ENCODE results near the gene PAGE1.
"Not testable (repeated sequence)": the region's sequence is repeated elsewhere in the genome, so short reads cannot be mapped to it uniquely, and the experiment has no call there.

Gene PAGE1, protein sequence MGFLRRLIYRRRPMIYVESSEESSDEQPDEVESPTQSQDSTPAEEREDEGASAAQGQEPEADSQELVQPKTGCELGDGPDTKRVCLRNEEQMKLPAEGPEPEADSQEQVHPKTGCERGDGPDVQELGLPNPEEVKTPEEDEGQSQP

DNA sequence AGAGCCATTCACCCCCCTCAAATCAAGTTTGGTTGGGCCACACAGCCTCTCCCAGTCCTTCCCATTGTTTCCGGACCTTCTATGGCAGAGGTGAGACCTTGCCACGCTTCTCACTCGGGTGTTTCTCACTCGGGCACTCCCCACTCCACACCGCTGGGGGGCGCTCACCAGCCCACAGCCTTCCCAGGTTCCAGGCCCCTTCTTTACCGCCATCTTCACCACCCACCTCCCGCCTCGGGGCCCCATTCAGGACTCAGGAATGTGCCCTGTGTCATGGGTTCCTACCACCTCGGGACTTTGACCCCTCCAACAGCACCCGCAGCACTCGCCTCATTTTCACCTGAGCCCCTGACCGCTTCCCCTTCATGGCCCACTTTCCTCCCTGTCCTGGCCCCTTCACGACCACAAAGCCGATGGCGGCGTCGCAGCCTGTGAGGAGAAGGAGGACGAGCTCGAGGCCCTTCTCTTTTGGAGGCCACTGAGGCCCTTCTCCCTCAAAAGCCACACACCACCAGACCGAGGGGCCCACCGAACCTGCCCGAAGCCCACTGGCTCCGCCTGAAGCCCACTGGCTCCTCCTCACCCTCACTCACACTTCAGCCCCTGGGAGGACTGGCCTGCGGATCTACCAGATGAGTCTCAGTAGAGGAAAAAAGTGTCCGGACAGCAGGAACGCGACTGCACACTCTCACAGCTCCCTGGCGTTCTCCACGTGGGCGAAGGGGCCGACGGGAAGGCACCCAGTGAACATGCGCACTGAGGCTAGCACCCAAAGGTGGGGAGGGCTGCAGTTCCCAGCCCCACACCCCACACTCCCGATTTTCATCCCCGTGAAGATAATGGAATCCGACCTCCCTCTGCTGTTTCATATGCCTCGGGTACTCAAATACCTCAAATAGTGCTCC, at the start of gene PAGE1:
TSS of gene PAGE1 (minus strand) at position 709 of the 905 bp plus-strand sequence. CDS start 1,214 bp downstream, outside the sequence.
- no peak for DNase-seq (ENCODE audit: extremely low read depth in 1 of 2, low read depth in 1 of 2)

DNA sequence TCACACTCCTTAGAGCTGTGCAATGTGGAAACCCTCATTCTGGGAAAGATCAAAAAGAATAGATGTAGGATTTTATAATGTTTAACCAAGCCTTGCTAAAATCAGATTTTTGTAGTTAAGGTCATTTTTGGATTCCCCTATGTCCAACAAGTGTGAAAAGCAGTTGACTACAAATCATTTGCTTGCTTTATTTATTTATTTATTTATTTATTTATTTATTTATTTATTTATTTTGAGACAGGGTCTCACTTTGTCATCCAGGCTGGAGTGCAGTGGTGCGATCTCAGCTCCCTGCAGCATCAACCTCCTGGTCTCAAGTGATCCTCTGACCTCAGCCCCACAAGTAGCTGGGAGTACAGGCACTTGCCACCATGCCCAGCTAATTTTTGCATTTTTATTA, 45.7 kb upstream of the PAGE1 start:
- DNase-seq (ENCODE audit: extremely low read depth in 1 of 2, low read depth in 1 of 2): not testable (repeated sequence)

DNA sequence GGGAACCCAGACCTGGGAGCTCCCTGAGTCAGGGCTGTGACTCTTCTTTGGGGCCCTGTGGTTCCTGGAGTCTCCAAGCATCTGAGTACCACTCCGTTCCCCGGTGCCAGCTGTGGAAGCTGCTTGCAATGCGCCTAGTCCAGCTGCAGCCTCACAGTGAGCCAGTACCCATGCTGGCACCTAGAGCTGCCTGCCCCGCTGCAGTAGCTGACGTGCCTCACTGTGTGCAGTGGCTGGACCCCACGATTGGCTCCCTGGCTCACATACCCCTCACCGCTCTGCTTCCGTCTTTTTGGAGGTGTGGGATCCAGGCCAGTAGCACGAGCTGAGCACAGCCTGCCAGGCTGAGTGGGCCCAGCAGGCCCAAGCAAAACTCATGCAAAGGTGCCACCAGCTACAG, 32.1 kb upstream of the PAGE1 start:
- DNase-seq (ENCODE audit: extremely low read depth in 1 of 2, low read depth in 1 of 2): no peak

DNA sequence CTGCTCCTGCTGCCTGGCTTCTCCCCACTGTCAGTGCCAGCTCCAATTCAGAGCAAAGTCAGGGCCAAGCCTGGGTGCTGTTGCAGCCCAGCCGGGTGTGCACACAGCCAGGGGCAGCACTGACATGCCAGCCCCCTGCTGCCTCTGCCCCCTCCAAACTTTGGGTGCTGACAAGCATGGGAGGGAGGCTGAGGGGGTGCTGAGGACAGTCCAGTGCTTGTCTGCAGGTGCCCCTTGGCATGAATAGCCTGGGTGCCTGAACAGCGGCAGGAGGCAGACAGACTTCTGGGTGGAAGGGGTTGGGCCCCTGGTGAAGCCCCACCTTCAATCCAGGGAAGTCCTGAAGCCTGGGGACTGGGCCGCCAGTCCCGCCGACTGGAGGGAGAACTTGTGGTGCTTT, 31.2 kb upstream of the PAGE1 start:
- DNase-seq (ENCODE audit: extremely low read depth in 1 of 2, low read depth in 1 of 2): no peak

DNA sequence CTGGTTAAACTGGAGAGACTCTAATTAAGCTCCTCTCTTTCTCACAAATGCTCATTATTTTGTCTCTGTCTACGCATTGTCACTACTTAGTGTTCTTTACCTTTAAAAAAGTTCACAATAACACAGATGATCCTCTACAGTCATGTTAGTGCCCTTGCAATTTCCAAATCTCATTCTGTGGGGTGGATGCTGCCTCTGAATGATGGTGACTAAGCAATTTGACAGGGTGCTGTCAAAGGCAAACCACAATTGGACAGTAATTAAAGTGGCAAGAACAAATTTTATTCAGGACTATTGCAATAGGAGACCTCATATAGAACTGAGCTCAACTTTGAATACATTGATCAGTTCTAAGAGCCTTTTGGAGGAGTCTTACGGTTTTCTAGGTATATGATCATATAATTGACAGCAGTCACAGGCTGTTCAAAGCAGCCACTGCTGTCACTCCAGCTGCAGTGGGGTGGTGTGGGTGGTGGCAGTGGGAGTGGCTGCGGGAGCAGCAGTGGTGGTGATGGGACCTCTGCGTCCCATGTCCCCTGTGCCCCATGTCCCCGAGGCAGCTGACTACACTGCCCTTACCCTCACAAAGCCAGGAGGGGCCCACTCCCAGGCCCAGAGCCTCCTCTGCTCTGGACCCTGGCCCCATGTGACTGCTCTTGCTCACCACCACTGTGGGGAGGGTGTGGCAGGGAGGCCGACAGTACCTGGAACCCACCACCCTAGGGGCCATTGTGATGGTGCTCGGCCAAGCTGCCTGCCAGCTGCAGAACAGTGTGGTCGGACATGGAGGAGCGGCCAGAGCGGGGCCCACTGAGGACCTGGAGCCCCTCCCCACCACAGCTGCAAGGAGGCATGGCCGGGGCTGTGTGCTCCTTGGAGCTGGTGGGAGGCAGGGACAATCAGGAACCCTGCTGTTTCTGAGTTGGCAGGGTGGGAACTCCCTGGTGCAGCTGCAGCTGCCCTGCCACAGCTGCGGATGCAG, 30.4 kb upstream of the PAGE1 start:
- DNase-seq (ENCODE audit: extremely low read depth in 1 of 2, low read depth in 1 of 2): no peak

DNA sequence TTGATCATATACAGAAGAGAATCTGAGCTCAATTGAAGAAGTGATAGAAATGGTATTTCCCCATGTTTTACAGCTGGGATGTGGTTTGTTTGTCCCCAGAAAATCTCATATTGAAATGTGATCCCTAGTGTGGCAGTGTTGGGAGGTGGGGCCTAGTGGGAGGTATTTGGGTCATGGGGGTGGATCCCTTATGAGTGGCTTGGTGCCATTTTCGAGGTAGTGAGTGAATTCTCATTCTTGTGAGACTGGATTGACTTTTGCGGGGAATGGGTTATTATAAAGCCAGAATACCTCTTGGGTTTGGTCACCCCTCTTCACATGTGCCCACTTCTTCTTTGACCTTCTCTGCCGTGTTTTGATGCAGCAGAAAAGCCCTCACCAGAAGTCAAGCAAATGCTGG, 29.6 kb upstream of the PAGE1 start:
- no peak for DNase-seq (ENCODE audit: extremely low read depth in 1 of 2, low read depth in 1 of 2)

DNA sequence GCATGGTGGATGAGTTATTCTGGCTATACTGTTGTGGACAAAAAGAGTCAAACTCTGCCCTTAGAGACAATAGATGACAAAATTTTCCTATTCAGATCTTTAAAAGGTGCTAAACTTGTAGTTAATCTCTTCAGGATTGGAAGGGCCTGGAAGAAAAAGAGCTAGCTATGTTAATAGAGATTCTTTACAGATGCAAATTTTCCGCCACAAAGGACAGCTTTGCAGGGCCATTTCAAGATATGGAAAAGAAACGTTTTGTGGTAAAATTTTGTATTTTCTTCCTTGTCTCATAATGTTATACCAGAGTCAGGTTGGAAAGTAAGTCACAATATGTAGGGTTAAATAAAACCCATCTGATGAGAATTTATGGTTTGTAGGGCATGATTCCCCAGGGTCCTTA, 24.3 kb upstream of the PAGE1 start:
- not testable (repeated sequence) for DNase-seq (ENCODE audit: extremely low read depth in 1 of 2, low read depth in 1 of 2)

DNA sequence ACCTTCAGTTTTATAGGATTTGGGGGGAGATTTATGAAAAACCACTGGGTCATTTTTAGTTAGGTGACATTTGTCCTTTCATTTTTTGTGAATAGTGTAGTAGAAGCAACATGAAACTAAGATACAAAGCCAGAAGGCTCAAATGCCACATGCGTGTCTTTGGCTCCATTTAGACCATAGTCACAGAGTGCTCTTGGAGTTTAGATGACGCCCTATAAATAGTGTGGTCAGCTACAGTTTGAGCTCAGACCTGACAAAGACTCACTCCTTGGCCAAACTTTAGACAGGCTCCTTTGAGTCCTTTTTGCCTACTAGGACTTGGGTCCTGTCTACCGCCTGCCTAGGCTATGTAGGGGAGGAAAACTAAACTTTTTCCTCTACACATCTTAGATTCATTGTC, 16.8 kb upstream of the PAGE1 start:
- DNase-seq (ENCODE audit: extremely low read depth in 1 of 2, low read depth in 1 of 2): no peak

DNA sequence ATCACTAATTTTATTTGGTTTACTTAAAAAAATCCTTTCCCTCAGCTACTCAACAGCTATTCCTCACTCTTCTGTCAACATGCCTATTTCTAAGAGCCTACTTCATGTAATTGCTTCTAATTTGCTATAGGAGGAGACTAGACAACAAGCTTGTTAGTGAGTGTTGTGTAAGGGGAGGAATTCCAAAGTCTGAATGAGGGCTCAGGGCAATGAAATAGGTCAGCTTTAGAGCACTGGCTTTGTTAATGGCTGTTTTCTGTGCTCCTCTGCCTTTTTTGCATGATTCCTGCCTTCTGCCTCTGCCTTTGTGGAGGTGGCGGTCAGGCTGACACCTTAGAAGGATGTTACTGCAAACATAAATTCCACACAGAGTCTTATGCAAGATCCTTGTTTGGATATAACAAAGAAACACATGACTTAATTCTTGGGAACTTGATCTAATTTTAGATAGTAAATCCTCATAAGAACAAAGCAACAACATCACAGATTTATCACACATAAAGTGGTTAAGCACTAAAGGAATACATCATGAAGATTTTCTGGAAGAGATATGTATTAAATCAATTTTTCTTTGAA, 15.0 kb upstream of the PAGE1 start:
- no peak for DNase-seq (ENCODE audit: extremely low read depth in 1 of 2, low read depth in 1 of 2)

DNA sequence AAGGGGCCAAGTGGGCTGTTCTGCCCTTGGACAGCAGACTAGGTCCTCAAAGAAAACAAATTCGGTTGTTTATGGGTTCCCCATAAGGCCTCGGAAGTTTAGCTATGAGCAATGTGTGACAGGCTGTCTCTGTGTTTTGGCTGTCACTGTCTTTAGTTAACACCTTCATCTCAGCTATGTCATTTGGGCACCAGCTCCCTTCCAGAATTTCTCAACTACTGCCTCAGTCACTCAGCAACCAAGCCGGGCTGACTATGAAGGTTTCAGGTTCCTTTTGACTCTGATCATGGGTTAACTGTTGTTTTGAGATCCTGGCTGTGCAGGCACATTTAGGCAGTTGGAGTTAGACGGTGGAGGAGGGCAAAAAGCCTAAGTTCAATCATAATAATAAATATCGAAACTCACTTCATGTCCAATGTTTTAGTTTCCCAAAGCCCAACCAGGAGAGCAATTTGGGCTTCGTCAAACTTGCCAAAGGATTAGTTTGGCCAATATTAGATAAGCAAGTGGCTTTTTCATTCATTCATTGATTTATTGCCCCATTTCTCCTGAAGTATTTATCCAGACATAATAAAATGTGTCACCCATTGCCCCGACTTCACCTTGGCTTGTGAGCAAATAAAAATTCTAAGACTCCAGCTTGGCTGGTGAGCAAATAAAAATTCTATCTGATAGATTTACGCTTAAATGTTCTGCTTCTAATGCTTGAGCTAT, 9.1 kb upstream of the PAGE1 start:
- DNase-seq (ENCODE audit: extremely low read depth in 1 of 2, low read depth in 1 of 2): no peak

DNA sequence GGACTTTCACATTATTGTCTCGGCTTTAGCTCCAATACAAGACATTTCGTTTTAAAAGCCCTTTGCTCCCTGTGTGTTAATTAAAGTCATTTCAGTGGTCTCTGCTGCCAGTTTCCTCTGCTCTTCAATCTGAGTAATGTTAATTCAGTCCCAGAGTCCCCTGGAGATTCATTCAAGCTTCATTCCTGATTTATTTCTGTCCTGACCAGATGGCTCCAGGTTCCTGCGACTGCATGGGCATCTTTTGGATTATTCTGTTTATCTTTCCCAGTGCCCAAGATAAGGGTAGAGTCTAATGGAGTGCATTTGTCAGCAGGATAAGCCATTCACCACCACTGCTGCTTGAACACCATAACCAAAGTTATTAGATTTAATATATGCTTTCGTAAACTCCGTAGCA, 6.1 kb upstream of the PAGE1 start:
- no peak for DNase-seq (ENCODE audit: extremely low read depth in 1 of 2, low read depth in 1 of 2)

DNA sequence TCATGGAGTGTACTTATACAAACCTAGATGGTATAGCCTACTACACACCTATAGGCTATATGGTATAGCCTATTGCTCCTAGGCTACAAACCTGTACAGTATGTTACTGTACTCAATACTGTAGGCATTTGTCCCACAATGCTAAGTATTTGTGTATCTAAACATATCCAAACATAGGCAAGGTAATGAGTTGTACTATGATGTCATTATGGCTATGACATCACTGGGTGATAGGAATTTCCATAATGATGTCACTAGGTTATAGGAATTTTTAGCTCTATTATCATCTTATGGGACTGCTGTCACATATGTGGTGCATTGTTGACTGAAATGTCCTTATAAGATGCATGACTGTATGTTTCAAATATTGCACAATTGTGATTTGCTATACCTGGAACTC, 5.5 kb upstream of the PAGE1 start:
- DNase-seq (ENCODE audit: extremely low read depth in 1 of 2, low read depth in 1 of 2): no peak

DNA sequence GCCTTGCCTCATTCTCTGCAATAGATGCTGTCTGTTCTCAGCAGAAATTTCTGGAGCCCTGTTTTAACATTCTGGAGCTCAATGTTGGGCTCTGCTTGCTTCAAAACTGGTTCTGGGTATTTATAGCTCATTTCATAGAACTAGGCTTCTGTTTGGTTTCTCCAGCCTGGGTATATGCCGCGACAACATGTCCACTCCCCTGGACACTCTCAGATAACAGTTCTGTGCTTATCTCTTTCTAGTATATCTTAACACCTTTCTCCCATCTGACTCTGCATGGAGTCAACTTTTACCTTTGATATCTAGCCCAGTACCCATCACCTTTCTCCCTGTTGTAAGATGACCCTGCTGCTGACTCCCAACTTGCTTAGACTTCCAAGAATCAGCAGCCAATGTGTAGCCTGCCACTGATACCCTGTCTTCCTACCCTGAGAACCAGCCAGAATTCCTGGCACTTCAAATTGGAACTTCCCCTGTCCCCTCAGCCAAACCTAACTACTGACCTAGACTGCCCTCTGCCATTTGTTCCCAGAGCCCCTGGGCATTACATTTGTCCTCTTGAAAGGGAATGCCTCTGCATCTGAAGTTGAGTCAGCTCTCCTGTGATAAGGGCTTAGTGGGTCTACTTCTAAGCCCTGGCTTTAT, 20.6 kb downstream of the PAGE1 start:
- no peak for DNase-seq (ENCODE audit: extremely low read depth in 1 of 2, low read depth in 1 of 2)

DNA sequence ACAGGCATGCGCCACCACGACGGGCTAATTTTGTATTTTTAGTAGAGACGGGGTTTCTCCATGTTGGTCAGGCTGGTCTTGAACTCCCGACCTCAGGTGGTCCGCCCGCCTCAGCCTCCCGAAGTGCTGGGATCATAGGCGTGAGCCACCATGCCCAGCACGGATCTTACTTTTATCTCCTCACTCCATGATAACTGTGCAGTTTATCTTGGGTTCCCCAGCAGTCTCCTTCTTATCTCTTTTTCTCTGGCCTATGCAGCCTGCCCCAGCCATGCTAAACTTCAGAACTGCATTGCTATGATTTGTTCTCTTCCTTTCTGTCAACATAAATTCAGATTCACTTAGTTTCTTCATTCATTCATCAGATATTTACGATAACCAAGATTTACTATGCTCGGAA, 22.4 kb downstream of the PAGE1 start:
- DNase-seq (ENCODE audit: extremely low read depth in 1 of 2, low read depth in 1 of 2): no peak

DNA sequence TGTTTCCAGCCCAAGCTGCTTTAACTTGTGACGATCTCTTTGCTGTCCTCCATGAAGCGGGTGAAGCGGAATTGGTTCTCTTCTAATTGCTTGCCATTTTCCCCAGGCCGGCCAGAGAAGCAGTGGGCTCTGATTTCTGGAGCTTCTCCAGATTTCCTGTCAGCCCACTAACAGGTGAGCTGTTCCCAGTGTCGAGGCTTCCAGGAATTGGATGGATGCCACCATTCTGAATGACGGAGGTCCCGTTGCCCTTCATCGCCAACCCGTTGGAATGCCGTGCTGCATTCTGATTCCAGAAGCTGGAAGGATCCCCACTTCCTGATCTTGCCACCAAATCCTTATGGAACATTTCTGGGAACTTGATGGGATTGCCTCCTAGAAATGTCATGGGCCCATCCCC, 31.0 kb downstream of the PAGE1 start:
- DNase-seq (ENCODE audit: extremely low read depth in 1 of 2, low read depth in 1 of 2): no peak

DNA sequence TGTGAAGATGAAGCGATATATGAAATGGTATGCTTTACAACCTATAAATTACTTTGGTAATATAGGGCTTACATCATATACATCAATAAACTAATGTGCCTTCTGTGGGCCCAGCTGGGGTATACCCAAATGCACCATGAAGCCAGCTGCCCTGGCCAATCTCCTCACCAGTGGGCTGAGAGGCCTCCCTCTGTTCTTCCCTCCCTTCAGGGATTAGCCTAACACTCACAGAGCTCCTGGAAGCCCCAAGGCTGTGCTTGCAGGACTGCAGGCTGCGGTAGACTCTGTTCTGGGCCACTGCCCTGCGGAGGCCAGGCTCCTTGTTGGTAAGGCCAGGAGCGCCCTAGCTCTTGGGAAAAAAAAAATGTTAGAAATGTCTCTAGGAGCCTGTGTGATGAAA, 33.9 kb downstream of the PAGE1 start:
- no peak for DNase-seq (ENCODE audit: extremely low read depth in 1 of 2, low read depth in 1 of 2)

DNA sequence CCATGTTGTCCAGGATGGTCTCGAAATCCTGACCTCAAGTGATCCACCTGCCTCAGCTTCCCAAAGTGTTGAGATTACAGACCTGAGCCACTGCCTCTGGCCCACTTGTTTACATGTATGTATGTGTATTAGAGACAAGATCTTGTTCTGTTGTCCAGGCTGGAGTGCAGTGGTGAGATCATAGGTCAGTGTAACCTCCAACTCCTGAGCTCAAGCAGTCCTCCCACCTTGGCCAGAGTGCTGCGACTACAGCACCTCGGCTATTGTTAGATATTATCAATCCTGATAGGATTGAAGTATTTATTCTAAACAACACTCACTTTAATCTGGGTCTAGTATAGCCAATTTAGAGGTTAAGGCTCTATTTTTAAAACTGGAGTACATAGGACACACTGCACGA, 36.0 kb downstream of the PAGE1 start:
- no peak for DNase-seq (ENCODE audit: extremely low read depth in 1 of 2, low read depth in 1 of 2)

DNA sequence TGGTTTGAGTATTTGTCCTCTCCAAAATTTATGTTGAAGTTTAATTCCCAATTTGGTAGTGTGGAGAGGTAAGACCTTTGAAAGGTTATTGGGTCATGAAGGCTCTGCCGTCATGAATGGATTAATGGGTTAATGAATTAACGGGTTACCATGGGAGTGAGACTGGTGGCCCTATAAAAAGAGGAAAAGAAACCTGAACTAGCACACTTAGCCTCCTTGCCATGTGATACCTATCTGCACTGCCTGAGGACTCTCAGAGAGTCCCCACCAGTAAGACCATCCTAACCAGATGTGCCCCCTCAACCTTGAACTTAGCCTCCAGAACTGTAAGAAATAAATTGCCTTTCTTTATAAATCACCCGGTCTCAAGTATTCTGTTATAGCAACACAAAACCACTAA, 39.3 kb downstream of the PAGE1 start:
- no peak for DNase-seq (ENCODE audit: extremely low read depth in 1 of 2, low read depth in 1 of 2)

DNA sequence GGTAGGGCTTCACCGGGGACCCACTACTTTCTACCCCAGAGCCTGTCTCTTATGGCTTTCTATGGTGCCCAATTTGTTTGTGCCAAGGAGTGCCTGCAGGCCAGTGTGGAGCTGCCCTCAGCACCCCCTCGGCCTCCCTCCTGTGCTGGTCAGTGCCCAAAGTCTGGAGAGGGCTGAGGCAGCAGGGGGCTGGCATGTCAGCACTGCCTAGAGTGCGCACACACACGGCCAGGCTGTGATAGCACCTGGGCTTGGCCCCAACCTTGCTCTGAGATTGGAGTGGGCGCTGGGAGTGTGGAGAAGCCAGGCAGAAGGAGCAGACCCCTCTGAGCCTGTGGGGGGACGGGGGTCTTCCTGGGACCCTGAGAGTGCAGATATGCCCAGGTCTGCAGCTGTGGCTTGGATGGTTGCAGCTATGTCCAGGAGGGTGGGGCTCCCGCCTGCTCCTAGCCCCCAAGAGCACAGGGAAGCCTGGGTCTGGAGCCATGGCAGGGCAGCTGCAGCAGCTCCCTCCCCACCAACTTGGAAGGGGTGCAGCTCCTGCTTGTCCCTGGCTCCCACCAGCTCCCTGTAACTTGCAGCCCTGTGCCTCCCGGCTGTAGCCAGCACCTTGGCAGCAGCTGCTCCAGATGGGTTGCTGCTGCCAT, 50.7 kb downstream of the PAGE1 start:
- DNase-seq (ENCODE audit: extremely low read depth in 1 of 2, low read depth in 1 of 2): no peak

Measured in stimulated activated CD8-positive, alpha-beta memory T cell treated with anti-CD3 and anti-CD28 coated beads, Interleukin-7, amount 100 ng/mL, for 48 hours (primary cell).